ENCODE results near the gene EMID1.

DNA sequence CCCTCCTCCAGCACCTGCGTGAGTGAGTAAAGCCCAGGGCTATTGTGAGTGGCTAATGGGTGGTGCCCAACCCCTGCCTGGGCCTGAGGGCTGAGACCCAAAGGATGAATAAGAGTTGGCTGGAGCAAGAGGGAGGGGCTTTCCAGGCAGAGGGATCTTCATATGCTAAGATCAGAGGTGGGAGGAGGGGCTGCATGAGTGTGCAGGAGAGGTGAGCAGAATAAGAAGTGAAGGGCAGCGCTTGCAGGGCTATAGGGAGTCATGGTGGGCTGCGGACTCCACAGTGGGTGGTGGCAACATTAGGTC lies 3.9 kb downstream of the EMID1 start:
- TF ChIP-seq, protein P1, sequence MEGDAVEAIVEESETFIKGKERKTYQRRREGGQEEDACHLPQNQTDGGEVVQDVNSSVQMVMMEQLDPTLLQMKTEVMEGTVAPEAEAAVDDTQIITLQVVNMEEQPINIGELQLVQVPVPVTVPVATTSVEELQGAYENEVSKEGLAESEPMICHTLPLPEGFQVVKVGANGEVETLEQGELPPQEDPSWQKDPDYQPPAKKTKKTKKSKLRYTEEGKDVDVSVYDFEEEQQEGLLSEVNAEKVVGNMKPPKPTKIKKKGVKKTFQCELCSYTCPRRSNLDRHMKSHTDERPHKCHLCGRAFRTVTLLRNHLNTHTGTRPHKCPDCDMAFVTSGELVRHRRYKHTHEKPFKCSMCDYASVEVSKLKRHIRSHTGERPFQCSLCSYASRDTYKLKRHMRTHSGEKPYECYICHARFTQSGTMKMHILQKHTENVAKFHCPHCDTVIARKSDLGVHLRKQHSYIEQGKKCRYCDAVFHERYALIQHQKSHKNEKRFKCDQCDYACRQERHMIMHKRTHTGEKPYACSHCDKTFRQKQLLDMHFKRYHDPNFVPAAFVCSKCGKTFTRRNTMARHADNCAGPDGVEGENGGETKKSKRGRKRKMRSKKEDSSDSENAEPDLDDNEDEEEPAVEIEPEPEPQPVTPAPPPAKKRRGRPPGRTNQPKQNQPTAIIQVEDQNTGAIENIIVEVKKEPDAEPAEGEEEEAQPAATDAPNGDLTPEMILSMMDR (IDR thresholded peaks at IDR 0.05): no peak
- TF ChIP-seq POLR2A (IDR thresholded peaks at IDR 0.05): no peak
